Activated CD8-positive, alpha-beta T cell treated with anti-CD3 and anti-CD28 coated beads, Interleukin-2, amount 10 ng/mL, durations not matched to agents 7 days and 5 days (primary cell): ENCODE results near the gene SLC12A3. TPM values are rescaled to one million over a fixed set of nuclear protein-coding genes. Genes with fewer than 3 reads are reported as not detected.
A peak's percentile ranks its signal among the peaks of the same experiment; 100 is the strongest.

ENCODE experiments used
- ATAC-seq: fragments of 150-1000 bp; cut with Tn5 transposase; one replicate; pipeline ENCODE4 v1.10.0; 2021; ENCODE audit warnings: moderate library complexity
- CTCF ChIA-PET: fragments of 350-600 bp; sonication (Branson Sonifier 250); formaldehyde crosslinking; loops from one replicate; lab custom pipeline; 2021; ENCODE audit warnings: antibody characterized with exemption; lab: Charles Lee
- POLR2A ChIA-PET: fragments of 350-600 bp; sonication (Branson Sonifier 250); formaldehyde crosslinking; loops from one replicate; lab custom pipeline; 2021; ENCODE audit warnings: antibody characterized with exemption; lab: Charles Lee
- DNase-seq: peaks from one replicate; pipeline ENCODE4 v3.0.0-alpha.2; 2020
- H3K27ac Mint-ChIP-seq: one replicate; pipeline ENCODE4 v1.8.0; 2021; ENCODE audit warnings: mild to moderate bottlenecking, mixed read lengths
- H3K27me3 Mint-ChIP-seq: one replicate; pipeline ENCODE4 v1.8.0; 2021; ENCODE audit warnings: low read depth, mixed read lengths
- H3K36me3 Mint-ChIP-seq: one replicate; pipeline ENCODE4 v1.8.0; 2021; ENCODE audit warnings: low read depth, mixed read lengths
- H3K4me1 Mint-ChIP-seq: one replicate; pipeline ENCODE4 v1.8.0; 2021; ENCODE audit warnings: low read depth, mixed read lengths
- H3K4me3 Mint-ChIP-seq: one replicate; pipeline ENCODE4 v1.8.0; 2021; ENCODE audit warnings: mild to moderate bottlenecking, mixed read lengths
- H3K9me3 Mint-ChIP-seq: one replicate; pipeline ENCODE4 v1.8.0; 2022; ENCODE audit warnings: mixed read lengths; ENCODE audit not compliant: insufficient read depth
- total RNA-seq, 2 experiments: library from RNA; stranded (reverse); gene quantifications; one replicate each; pipeline ENCODE4 v1.2.3, GENCODE V29; 2021

The SLC12A3 gene
- total RNA-seq, 2 experiments from 2014 or later, result not detected

- H3K27me3 Mint-ChIP-seq, result peaks cover 5% of the 10 kb centered on the region
- no peak overlapping the region for H3K4me3 Mint-ChIP-seq
- H3K9me3 Mint-ChIP-seq, result no peaks in the 10 kb centered on the region
- CTCF ChIA-PET, result interaction anchor here (1.0 kb wide), 1 partner anchor 16 kb away, joined by 3 read pairs; no protein-coding TSS in a partner anchor
- DNase-seq (no peak), ATAC-seq (no peak)
- H3K36me3 Mint-ChIP-seq, result peaks cover 2% of the 10 kb centered on the region
- H3K4me1 Mint-ChIP-seq, result peaks cover 52% of the 10 kb centered on the region
- POLR2A ChIA-PET, result interaction anchor here (1.0 to 3.7 kb wide), 2 partner anchors 17 to 19 kb away, joined by 3 to 20 read pairs; partner anchors contain the start of gene HERPUD1
- H3K27ac Mint-ChIP-seq, result no peak overlapping the region
Observed at GRCh38 chr16:56914896-56915295, 49.9 kb downstream of the SLC12A3 start.

- CTCF ChIA-PET, result interaction anchor here (1.0 kb wide), 1 partner anchor 15 kb away, joined by 3 read pairs; no protein-coding TSS in a partner anchor
- H3K27me3 Mint-ChIP-seq, result peaks cover 5% of the 10 kb centered on the region
- POLR2A ChIA-PET, result interaction anchor here (1.2 to 3.7 kb wide), 2 partner anchors 16 to 74 kb away, joined by 5 to 20 read pairs; partner anchors contain the start of genes HERPUD1 and NLRC5
- H3K9me3 Mint-ChIP-seq, result no peaks in the 10 kb centered on the region
- peaks cover 51% of the 10 kb centered on the region for H3K4me1 Mint-ChIP-seq
- no peak for DNase-seq
- H3K4me3 Mint-ChIP-seq, result no peak overlapping the region
- H3K27ac Mint-ChIP-seq, result no peak overlapping the region
- no peak for ATAC-seq
- peaks cover 2% of the 10 kb centered on the region for H3K36me3 Mint-ChIP-seq
Observed at GRCh38 chr16:56915336-56916119, 50.5 kb downstream of the SLC12A3 start.

GRCh38 chr16:56916571-56917403, 51.8 kb downstream of the SLC12A3 start:
- ATAC-seq, result peak; percentile 82
- CTCF ChIA-PET, result interaction anchor here (1.2 kb wide), 1 partner anchor 48 kb away, joined by 3 read pairs; no protein-coding TSS in a partner anchor
- H3K27me3 Mint-ChIP-seq, result peaks cover 5% of the 10 kb centered on the region
- peak; percentile 60 for DNase-seq
- peaks cover 39% of the 10 kb centered on the region for H3K4me1 Mint-ChIP-seq
- H3K27ac Mint-ChIP-seq, result peak overlapping the region; percentile 81
- POLR2A ChIA-PET, result interaction anchor here (0.6 to 3.7 kb wide), 4 partner anchors 15 to 73 kb away, joined by 3 to 20 read pairs (median 4); partner anchors contain the start of genes HERPUD1 and NLRC5
- peak overlapping the region; percentile 43 for H3K4me3 Mint-ChIP-seq
- H3K9me3 Mint-ChIP-seq, result no peaks in the 10 kb centered on the region
- peaks cover 2% of the 10 kb centered on the region for H3K36me3 Mint-ChIP-seq

- Mint-ChIP-seq H3K27ac (peak overlapping the region; percentile 32), H3K4me3 (no peak overlapping the region), H3K4me1 (peaks cover 27% of the 10 kb centered on the region), H3K36me3 (peaks cover 2% of the 10 kb centered on the region), H3K27me3 (peaks cover 5% of the 10 kb centered on the region), H3K9me3 (no peaks in the 10 kb centered on the region)
- ChIA-PET CTCF (no interaction called here), POLR2A (interaction anchor here (3.7 kb wide), 1 partner anchor 13 kb away, joined by 20 read pairs; the partner anchor contains the start of gene HERPUD1)
- ATAC-seq (no peak), DNase-seq (no peak)
Observed at GRCh38 chr16:56918467-56919012, 53.5 kb downstream of the SLC12A3 start.

GRCh38 chr16:56919099-56919800, 54.2 kb downstream of the SLC12A3 start:
- DNase-seq, result no peak
- no peak for ATAC-seq
- POLR2A ChIA-PET, result interaction anchor here (3.8 kb wide), 1 partner anchor 12 kb away, joined by 34 read pairs; the partner anchor contains the start of gene HERPUD1
- Mint-ChIP-seq H3K27me3 (peaks cover 4% of the 10 kb centered on the region), H3K9me3 (no peaks in the 10 kb centered on the region), H3K36me3 (peaks cover 2% of the 10 kb centered on the region), H3K27ac (no peak overlapping the region), H3K4me1 (peaks cover 29% of the 10 kb centered on the region), H3K4me3 (no peak overlapping the region)
- CTCF ChIA-PET, result interaction anchor here (0.7 to 2.0 kb wide), 3 partner anchors 25 to 343 kb away, joined by 3 to 4 read pairs (median 3); no protein-coding TSS in a partner anchor

- ChIA-PET CTCF (no interaction called here), POLR2A (interaction anchor here (3.8 kb wide), 1 partner anchor 10 kb away, joined by 34 read pairs; the partner anchor contains the start of gene HERPUD1)
- Mint-ChIP-seq H3K9me3 (no peaks in the 10 kb centered on the region), H3K36me3 (peaks cover 2% of the 10 kb centered on the region), H3K4me3 (no peak overlapping the region), H3K27ac (no peak overlapping the region), H3K27me3 (no peaks in the 10 kb centered on the region), H3K4me1 (peaks cover 28% of the 10 kb centered on the region)
- no peak for DNase-seq
- no peak for ATAC-seq
Observed at GRCh38 chr16:56921571-56921970, 56.6 kb downstream of the SLC12A3 start.

GRCh38 chr16:56923481-56924091, 58.6 kb downstream of the SLC12A3 start:
- no peak overlapping the region for H3K4me3 Mint-ChIP-seq
- H3K4me1 Mint-ChIP-seq, result peaks cover 12% of the 10 kb centered on the region
- H3K36me3 Mint-ChIP-seq, result no peaks in the 10 kb centered on the region
- H3K27ac Mint-ChIP-seq, result no peak overlapping the region
- DNase-seq, result no peak
- H3K9me3 Mint-ChIP-seq, result no peaks in the 10 kb centered on the region
- H3K27me3 Mint-ChIP-seq, result peaks cover 7% of the 10 kb centered on the region
- no peak for ATAC-seq
- ChIA-PET CTCF (no interaction called here), POLR2A (no interaction called here)

GRCh38 chr16:56927471-56927870, 62.5 kb downstream of the SLC12A3 start:
- DNase-seq (no peak), ATAC-seq (no peak)
- peaks cover 1% of the 10 kb centered on the region for H3K36me3 Mint-ChIP-seq
- H3K9me3 Mint-ChIP-seq, result no peaks in the 10 kb centered on the region
- H3K27ac Mint-ChIP-seq, result no peak overlapping the region
- H3K4me1 Mint-ChIP-seq, result peaks cover 22% of the 10 kb centered on the region
- no peak overlapping the region for H3K4me3 Mint-ChIP-seq
- ChIA-PET CTCF (interaction anchor here (1.0 to 1.7 kb wide), 2 partner anchors 10 to 37 kb away, joined by 3 to 7 read pairs; no protein-coding TSS in a partner anchor), POLR2A (interaction anchor here (0.6 kb wide), 2 partner anchors 12 to 59 kb away, joined by 3 read pairs; no protein-coding TSS in a partner anchor)
- peaks cover 7% of the 10 kb centered on the region for H3K27me3 Mint-ChIP-seq

GRCh38 chr16:56929639-56930038, 64.6 kb downstream of the SLC12A3 start:
- Mint-ChIP-seq H3K4me3 (no peak overlapping the region), H3K27me3 (peaks cover 7% of the 10 kb centered on the region), H3K4me1 (peaks cover 28% of the 10 kb centered on the region), H3K27ac (no peak overlapping the region), H3K36me3 (peaks cover 20% of the 10 kb centered on the region), H3K9me3 (no peaks in the 10 kb centered on the region)
- ChIA-PET POLR2A (interaction anchor here (1.3 to 5.6 kb wide), 2 partner anchors 9 to 14 kb away, joined by 3 to 67 read pairs; no protein-coding TSS in a partner anchor), CTCF (no interaction called here)
- DNase-seq (no peak), ATAC-seq (no peak)
